GM18498 (cell line): ENCODE results near the gene CDH26.
A peak's percentile ranks its signal among the peaks of the same experiment; 100 is the strongest.
"Not testable (repeated sequence)": the region's sequence is repeated elsewhere in the genome, so short reads cannot be mapped to it uniquely, and the experiment has no call there.

ENCODE experiments used
- ATAC-seq: cut with Tn5 transposase; IDR thresholded peaks from one replicate; pipeline ENCODE4 v1.9.1; 2021; ENCODE audit warnings: mild to moderate bottlenecking, moderate library complexity; ENCODE audit not compliant: unreplicated experiment

The CDH26 gene

DNA sequence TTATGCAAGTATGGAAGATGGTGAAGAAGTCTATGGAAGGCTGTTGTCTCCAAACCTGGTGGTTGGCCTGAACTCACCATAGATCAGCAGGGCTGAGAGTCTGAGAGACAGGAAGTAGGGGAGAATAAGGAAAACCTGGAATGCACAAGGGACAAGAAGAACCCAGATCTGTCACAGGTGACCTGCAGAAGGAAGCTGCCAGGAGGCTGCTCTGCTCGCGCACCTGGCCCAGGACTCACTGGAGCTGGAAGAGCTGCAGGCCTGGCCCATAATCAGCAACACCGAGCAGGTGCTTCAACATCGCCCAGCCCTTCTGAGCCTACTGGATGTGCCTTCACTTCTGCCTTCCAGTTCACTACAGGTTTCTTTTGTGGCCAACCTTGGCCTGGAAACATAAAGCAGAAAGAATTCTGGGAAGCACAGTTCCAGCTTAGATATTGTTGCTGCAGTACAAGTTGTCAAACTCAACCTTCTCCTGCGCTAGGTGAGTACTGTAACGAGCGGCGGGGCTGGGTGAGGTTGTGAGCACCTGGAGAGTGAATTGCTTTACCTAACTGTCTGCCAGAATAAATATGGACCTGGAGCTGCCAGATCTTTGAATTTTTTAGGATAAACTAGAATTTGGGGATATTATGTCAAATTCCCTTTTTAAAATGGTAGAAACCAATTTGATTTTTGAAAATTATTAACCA, 82.4 kb downstream of the CDH26 start:
- ATAC-seq = no peak

DNA sequence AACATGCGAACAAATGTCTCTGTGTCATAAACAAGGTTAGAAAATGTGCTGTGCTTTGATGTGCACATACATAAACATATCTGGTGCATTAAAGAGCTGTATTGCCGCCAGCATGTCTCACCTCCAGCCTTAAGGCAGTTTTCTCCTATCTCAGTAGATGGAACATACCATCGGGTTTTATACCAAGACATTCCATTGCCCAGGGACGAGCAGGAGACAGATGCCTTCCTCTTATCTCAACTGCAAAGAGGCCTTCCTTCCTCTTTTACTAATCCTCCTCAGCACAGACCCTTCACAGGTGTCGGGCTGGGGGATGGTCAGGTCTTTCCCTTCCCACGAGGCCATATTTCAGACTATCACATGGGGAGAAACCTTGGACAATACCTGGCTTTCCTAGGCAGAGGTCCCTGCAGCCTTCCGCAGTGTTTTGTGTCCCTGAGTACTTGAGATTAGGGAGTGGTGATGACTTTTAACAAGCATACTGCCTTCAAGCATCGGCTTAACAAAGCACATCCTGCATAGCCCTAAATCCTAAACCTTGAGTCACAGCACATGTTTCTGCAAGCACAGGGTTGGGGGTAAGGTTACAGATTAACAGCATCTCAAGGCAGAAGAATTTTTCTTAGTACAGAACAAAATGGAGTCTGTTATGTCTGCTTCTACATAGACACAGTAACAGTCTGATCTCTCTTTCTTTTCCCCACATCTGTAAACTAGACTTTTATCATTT, 83.4 kb downstream of the CDH26 start:
- not testable (repeated sequence) for ATAC-seq

DNA sequence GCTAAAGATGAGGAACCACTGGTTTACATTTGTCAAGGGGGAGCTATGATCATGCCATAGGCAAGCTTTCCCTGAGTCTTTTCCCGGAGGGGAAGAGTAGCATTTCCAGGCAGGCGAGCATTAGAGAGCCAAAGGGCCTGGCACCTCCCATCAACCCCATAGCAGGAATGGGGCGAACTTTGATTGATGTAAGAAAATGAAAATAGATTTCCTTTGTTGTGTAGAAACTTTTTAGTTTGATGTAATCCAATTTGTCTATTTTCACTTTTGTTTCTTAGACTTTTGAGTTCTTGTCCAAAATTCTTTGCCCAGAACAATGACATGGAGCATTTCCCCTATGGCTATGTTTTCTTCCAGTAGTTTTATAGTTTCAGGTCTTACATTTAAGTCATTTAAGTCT, 85.2 kb downstream of the CDH26 start:
- ATAC-seq = no peak

- ATAC-seq = no peak
Observed at GRCh38 chr20:60046011-60046413, 87.8 kb downstream of the CDH26 start.

DNA sequence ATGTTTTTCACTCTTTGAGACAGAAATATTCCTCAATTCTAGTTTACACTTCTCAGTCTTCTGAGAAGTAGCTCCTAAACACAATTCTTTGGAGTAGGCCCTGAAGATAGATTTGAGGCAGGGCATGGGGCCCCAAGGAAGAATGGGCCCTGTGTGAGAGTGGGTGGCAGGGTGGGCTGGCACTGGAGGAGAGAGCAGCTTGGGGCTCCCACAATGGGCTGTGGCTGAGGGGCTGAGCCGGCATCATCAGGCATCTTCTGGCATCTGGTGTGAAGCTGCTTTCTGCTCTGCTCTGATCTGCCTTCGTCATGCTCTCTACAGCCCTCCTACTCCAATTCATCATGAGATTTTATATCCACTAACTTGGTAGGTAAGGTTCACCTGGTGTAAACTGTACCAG, 88.2 kb downstream of the CDH26 start:
- no peak for ATAC-seq

GRCh38 chr20:60046860-60047259, 88.6 kb downstream of the CDH26 start:
- ATAC-seq = no peak

DNA sequence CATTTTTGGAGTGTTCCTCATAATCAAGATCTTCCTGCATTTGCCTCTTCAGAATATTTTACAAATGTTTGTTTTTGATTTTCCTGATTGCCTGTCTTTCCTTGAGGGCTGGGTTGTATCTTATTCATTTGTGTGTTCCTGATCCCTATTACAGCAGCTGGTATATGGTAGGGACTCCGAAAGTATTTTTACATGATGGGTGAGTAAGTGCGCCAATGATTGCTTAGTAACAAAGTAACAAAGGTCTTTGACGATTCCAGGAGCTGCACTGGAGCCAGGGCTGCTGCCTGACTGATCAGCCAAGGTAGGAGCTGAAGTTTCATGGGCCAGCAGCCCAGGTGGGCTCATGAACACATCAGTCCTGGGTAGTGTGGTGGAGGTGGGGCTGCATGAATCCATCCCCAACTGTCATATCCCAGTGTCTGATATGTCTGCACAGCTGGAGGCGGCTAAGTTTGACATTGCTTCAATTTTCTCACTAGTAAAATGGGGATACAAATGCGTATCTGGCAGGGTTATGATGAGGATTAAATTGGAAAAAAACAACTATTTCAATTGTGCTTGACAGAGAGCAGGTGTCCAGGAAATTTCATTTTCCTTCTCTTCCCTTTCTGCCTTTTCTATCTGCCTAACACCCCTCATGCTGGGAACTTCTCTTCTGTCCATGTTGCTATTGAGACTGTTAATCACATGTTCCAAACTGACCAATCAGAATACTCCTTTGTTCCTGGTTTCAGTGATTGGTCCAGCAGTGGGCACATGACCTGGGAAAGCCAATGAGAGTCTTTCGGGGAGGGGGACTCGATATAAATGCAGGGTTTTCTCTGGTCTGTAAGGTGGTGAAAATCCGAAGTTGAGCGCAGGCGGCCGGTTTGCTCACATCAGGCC, 90.7 kb downstream of the CDH26 start:
- ATAC-seq = no peak

DNA sequence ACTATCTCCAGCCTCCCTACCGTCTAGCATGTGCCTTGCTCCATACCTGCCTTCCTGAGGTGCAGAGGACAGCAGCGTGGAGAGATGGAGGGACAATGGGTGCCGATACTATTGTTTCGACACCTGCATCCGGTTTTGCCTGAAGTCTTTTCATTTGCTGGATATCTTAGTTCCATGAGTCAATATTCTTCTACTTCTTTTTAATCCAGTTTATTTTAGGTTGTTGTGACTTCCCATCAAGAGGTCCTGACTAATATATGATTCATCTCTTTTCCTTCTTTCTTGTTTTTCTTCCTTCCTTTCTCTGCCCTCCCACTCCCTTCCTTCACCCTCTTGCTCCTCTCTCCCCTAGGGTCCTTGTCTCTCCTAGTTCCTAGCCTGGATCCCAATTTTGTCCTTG, 91.4 kb downstream of the CDH26 start:
- no peak for ATAC-seq

DNA sequence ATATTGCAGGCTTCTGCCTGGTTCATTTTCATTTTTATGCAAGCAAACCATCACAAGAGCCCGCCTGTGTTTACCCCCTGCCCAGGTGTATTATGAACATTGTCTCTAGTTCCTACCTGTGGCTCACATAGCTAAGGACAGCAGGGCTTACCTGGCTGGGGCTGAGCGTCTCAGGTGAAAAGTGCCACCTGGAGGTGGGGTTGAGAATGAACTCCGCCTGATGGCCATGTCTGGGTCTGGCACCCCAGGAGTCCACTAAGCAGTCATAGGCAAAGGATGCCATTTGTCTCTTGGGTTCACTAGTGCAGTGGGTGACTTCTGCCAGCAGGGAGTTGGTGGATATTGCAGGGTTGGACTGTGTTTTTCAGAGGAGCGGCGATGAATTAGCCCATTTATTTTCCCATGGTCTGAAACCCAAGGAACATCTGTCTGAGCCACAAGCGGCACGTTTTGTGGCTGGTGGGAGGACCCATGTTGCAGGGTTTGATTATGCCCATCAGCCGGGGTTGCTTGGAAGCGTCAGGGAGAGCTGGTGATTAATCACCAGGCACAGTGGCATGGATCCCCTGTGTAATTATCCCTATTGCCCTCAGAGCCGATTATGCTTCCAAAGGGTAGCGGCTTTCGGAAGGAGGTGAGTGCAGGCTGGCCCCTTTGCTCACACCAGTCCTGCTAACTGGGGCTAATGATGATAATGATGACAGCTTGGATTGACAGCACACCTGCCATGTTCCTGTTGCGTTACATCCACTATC, 92.1 kb downstream of the CDH26 start:
- ATAC-seq = no peak

GRCh38 chr20:60051911-60052310, 93.7 kb downstream of the CDH26 start:
- ATAC-seq = no peak

DNA sequence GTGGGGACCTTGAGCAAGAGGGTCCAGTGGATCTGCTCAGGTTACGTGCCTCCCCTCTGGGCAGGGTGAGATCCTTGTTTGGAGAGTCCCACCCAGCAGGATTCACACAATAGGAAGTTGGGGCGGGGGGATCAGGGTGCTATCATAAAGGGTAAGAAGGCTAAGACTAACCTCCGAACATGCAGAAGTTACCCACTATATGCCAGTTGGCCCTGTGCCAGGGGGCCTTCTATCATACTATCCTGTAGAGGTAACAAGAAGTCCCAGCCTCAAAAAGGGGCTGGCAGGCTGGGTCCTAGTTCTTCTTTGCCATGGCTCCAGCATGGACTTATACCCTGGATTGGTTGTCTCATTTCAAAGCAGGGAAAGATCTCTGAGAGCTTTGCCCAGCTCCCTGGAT, 94.1 kb downstream of the CDH26 start:
- no peak for ATAC-seq

- ATAC-seq = no peak
Observed at GRCh38 chr20:60053125-60053817, 95.0 kb downstream of the CDH26 start.

DNA sequence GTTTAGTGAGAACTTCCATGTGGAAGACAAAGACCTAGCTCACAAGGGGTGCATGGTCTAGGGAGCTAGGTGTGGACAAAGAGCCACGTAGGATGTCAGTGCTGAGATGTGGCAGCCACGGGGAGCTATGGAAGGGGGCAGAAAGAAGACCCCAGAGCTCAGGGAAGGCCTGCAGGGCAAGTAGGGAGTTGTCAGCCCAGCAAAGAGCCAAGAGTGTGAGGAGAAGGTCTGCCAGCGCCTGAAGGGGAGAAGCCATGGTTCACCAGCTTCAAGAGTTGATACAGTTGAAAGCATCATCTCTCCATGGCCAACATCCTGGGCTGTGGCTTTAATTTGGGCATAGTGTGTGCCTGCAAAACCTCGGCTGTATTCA, 95.6 kb downstream of the CDH26 start:
- ATAC-seq = no peak

DNA sequence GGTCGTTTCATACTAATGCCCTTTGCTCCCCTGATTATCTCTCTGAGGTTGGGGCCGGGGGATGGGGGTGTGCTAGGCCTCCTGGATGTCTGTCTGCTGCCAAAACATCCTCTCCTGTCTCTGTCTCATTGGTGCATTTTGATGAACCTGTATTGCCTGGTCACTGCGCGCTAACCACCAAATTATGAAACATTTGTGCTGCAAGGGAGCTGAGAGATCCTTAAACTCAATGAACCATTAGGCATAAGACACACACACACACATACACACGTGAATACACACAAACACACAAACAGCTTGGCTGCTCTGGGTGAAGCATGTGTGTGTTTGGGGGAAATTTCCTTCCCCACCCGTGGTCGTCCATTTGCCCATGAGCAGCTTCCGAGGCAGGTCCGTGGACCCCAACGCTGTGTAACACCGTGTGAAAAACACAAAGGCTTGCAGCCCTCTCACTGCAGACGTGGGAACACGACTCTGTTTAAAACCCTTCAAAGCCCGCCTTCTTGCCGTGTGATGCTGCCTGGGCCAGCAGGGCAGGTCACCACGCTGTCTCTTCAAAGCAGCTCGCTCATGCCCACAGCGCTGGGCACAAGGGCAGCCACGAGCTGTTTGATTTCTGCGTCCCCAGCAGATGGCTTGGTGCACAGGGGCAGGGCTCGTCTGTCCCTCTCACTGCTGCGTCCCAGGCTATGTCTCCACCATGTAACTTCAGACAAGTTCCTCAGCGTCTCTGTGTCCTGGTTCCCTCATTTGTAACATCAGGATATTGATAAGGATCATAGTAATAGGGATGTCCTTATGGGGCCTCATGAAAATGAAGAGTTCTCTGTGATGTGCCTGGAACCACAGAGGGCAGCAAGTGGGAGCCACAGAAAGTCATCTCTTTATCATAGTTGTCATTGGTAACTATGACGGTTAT, 96.8 kb downstream of the CDH26 start:
- no peak for ATAC-seq

DNA sequence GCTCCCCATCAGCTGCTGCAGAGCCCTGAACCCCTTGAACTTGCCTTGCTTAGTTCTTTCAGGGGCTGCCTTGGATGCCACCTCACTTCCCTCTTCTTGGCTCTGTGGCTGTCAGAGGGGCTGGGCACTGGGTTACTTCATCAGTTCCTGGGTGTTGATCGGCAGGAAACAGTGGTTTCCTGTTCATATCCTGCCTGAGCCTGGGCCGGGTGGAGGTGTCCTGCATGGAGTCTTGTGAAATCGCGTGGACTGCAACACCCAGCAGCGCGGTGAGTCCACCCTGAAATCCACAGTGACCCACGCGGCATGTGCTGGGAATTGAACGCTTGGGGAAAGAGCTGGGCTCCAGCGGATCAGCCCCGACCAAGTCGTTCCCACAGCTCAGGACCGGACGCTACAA, 97.5 kb downstream of the CDH26 start:
- ATAC-seq = peak; percentile 48

DNA sequence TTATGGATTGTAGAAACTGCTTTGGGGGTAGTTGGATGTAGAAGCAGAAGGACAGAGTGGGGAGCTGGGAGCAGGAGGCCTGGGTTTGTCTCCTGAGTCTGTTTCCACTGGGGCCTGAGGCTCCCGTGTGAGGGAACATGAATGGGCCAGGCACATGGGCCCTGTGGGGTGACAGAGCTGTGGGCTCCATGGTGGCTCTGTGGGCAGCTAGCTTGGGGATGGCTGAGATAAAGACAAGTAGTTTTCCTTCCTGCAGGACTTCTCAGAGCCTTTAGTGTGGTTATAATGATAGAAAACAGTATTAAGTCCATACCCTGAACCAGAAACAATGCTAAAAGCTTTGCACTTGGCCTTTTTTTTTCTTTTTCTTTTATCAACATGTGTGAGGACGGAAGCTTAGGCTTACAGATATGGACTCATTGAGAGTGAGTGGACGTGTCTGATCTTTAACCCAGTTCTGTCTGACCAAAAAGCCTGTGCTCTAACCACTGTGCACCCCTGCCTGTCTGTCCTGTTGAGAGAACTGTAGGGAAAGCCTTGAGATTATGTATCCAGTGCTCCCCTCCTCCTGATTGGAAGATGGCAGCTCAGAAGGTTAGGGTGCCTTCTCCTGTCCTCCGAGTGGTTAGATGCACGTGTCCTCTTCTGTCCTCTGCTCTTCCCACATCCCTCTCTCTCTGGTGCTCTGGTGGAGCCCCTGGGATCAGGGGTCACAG, 98.3 kb downstream of the CDH26 start:
- ATAC-seq = no peak

DNA sequence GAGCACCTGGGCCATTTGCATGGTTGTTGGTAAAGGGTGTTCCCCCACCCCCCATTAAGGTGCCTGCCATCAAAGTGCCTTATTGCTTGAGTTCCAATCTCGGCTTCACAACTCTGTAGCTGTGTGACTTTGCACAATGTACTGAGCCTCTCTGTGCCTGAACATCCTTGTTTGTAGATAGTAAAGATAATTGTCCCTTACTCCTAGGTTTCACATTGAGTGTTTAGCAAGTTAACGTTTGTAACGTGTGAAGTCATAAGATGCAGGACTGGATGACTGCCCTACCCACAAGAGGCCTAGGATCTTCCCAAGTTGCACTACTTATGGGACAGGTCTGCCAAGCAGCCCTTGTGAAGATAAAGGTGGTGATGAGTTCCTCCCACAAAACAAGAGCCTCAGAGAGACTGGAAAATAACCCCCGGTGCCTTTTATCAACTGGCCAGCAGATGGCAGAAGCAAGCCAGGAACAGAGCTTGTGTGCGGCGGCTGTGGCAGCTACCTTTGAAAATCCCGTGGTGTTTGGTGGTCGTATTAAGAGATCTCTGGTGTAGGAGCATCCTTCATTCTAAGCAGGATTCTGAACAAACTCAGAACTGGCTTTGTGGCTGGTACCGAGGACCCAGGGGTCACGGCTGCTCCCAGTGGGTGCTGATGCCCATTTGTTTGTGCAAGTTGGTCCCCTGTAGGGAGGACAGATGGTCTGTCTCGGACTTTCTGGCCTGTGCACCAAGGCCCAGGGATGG, 99.1 kb downstream of the CDH26 start:
- ATAC-seq = peak; percentile 66
